ENCODE measurements around the gene KCNH3. TPM values are rescaled to one million over a fixed set of nuclear protein-coding genes. Genes with fewer than 3 reads are reported as not detected.

Gene KCNH3
- total and polyA plus RNA-seq, 8 donors, result 0.15 to 2.4 (median 1.5) TPM

DNA sequence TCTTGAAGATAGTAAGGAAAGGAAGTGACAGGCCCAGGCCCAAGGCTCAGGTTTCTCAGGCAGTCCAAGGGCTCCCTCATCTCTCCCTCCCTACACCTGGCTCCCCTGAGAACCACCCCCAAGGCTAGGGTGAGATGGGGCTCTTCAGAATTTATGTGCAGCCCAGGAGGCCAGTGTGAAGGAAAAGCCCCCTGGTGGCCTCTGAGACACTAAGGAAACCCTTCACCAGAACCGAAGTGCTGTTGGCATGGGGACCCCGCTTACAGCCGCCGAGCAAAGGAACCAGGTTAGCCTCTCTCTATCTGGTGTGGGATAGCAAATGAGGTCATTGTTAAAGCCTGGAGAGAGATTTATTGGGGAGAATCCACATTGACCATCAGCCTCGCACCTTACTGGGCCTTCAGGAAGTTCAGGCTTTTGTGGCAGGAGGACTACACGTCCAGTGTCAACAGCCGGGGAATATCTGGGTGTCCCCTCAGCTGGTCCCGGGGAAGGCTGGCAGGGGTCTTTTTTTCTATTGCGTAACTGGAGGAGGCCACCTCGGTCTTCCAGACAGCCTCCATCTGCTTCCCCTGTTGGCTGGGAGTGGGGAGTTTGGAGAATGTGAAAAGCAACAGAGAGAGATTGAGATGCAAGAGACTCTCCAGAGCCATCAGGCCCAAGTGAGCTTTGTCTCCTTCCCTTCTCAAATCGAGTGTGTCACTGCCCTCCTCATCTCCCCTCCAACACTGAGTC lies 48.5 kb downstream of the KCNH3 start:
- H3K36me3 ChIP-seq, result peaks cover 0 to 5% of the 10 kb centered on the region in 2 donors

DNA sequence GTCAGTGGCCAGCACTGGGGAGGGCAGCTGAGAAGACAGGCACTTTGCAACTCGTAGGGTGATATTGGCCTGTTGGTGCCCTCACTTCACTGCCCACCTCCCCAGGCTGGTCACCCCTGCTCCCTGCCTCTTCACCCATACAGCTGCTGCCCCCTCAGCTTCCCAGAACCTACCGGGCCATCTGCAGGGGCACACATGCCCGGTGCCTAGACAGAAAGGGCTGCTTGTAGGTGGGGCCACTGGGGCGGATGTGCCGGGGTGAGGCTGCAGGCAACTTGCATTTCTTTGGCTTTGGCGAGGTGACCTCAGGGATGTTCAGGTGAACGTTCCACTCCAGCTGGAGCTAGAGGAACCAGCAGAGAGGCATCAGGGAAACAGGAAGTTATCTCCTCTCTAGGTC lies 49.5 kb downstream of the KCNH3 start:
- DNase-seq, result no peak
- peaks cover 0 to 5% of the 10 kb centered on the region in 2 donors for H3K36me3 ChIP-seq
- no peak overlapping the region for H3K27ac ChIP-seq
- TF ChIP-seq, protein P1, sequence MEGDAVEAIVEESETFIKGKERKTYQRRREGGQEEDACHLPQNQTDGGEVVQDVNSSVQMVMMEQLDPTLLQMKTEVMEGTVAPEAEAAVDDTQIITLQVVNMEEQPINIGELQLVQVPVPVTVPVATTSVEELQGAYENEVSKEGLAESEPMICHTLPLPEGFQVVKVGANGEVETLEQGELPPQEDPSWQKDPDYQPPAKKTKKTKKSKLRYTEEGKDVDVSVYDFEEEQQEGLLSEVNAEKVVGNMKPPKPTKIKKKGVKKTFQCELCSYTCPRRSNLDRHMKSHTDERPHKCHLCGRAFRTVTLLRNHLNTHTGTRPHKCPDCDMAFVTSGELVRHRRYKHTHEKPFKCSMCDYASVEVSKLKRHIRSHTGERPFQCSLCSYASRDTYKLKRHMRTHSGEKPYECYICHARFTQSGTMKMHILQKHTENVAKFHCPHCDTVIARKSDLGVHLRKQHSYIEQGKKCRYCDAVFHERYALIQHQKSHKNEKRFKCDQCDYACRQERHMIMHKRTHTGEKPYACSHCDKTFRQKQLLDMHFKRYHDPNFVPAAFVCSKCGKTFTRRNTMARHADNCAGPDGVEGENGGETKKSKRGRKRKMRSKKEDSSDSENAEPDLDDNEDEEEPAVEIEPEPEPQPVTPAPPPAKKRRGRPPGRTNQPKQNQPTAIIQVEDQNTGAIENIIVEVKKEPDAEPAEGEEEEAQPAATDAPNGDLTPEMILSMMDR (IDR thresholded peaks at IDR 0.05), result no peak
- intact Hi-C loops (cut with DNase I), result no loop called here
- no peaks in the 10 kb centered on the region for H3K9me3 ChIP-seq
- ATAC-seq, result no peak
- H3K27me3 ChIP-seq, result no peaks in the 10 kb centered on the region
- H3K4me1 ChIP-seq, result no peaks in the 10 kb centered on the region
- no peak overlapping the region for H3K4me3 ChIP-seq

More for the DNA sequence above, 48.5 kb downstream of the KCNH3 start:
- Histone ChIP-seq H3K27me3 (no peaks in the 10 kb centered on the region), H3K27ac (no peak overlapping the region), H3K9me3 (no peaks in the 10 kb centered on the region), H3K4me1 (no peaks in the 10 kb centered on the region), H3K4me3 (no peak overlapping the region)
- no peak for DNase-seq
- intact Hi-C loops (cut with DNase I), result no loop called here
- ATAC-seq, result no peak
- TF ChIP-seq, protein P1 (IDR thresholded peaks at IDR 0.05), result no peak

DNA sequence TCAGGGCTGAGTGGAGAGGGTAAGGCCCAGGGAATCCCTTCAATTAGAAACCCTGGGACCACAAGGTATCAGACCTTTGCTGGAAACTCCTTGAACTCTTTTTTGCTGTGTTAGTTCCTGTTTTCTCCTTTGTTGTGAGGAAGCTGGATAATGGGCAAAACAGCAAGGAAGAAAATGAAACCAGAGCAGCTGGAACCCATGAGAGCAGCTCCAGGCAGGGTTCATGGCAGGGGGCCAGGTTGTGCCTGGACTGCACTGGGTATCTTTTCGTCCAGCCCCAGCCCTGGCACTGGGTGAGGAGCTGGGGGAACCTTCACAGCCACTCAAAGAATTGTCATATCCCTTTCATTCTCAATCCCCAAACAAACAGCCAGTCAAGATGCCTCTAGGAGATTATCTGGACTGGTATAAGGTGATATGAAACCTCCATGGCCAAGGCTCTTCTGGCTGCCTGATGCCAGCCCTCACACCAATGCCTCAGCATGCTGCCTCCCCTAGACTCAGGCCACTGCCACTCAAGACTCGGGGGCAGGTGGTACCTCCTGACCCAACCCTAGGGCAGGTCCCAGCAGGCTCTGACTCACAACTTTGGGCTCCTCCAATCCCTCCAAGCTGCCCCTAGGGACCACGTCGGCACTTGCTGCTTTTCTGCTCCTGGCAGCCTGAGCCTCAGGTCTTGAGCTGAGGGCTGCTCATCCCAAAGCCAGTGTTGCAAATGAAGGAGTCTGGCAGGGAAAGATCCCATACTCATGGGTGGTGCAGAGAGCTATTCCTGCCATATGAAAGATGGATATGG lies 50.1 kb downstream of the KCNH3 start:
- no peaks in the 10 kb centered on the region for H3K27me3 ChIP-seq
- no peaks in the 10 kb centered on the region for H3K4me1 ChIP-seq
- peaks cover 0 to 5% of the 10 kb centered on the region in 2 donors for H3K36me3 ChIP-seq
- intact Hi-C loops (cut with DNase I), result no loop called here
- H3K27ac ChIP-seq, result no peak overlapping the region
- TF ChIP-seq, protein P1 (IDR thresholded peaks at IDR 0.05), result no peak
- no peaks in the 10 kb centered on the region for H3K9me3 ChIP-seq
- DNase-seq (no peak), ATAC-seq (no peak)
- H3K4me3 ChIP-seq, result no peak overlapping the region

DNA sequence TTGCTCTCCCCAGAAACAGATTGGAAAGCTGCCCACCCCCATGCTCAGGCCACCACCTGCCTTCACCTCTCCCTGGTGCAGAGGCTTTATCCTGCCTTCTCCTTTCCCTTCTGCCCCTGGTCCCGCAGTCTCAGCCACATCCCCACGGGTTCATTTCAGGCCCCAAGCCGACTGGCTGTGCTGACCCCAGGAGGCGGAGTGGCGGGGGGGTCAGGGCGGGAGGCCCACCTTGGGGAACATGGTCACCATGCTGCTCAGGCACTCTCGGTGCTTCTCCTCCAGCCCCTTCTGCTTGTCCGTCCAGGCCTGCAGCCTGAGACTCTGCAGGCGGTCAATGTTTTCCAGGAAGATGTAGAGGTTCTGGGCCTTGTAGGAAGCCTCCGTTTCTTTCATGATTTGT lies 59.7 kb downstream of the KCNH3 start:
- Histone ChIP-seq H3K27ac (no peak overlapping the region), H3K4me1 (no peaks in the 10 kb centered on the region), H3K27me3 (no peaks in the 10 kb centered on the region), H3K36me3 (no peaks in the 10 kb centered on the region), H3K4me3 (no peak overlapping the region), H3K9me3 (no peaks in the 10 kb centered on the region)
- intact Hi-C loops (cut with DNase I), result no loop called here
- DNase-seq, result no peak
- TF ChIP-seq, protein P1 (IDR thresholded peaks at IDR 0.05), result no peak
- ATAC-seq, result no peak

DNA sequence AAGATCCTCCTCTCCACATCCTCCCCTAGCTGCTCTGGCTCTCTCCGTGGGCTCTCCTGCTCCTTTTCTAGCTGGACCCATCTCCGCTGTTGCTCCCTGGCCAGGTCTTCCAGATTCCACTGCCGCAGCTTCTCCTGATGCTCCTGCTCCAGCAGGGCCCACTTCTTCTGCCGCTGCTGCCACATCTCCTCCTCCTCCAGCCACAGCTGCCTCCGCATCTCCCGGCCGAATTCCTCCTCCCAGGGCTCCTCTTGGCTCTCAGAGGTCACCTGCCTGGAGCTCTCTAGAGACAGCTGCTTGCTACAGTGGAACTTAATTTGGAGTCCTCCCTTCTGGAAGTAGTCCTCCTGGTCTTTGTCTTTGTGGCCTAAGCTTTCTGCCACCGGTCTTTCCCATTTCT lies 61.1 kb downstream of the KCNH3 start:
- Histone ChIP-seq H3K27me3 (no peaks in the 10 kb centered on the region), H3K9me3 (no peaks in the 10 kb centered on the region), H3K36me3 (no peaks in the 10 kb centered on the region), H3K27ac (no peak overlapping the region), H3K4me1 (no peaks in the 10 kb centered on the region), H3K4me3 (no peak overlapping the region)
- intact Hi-C loops (cut with DNase I), result no loop called here
- ATAC-seq, result no peak
- DNase-seq, result no peak
- TF ChIP-seq, protein P1 (IDR thresholded peaks at IDR 0.05), result no peak
